Measurements from ENCODE around the gene MIER2.

Gene MIER2

DNA sequence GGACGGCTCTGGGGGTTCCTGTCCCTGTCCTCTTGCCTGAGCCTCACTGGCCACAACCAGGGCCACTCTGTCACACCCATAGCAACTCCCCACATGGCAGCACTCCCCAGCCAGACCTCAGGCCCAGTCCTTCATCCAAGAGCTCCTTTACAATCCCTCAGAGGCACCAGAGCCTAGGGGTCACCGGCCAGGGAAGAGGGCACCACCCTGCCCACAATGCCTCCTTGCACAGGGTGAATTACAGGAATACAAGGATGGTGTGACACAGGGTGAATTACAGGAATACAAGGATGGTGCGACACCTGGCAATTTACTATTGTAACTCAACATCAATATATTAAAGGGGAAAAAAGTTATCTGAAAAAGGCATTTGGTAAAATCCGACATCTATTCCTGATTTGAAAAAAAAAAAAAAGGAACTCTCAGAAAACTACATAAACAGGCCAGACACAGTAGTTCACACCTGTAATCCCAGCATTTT lies 16.5 kb downstream of the MIER2 start:
- no peak for DNase-seq

DNA sequence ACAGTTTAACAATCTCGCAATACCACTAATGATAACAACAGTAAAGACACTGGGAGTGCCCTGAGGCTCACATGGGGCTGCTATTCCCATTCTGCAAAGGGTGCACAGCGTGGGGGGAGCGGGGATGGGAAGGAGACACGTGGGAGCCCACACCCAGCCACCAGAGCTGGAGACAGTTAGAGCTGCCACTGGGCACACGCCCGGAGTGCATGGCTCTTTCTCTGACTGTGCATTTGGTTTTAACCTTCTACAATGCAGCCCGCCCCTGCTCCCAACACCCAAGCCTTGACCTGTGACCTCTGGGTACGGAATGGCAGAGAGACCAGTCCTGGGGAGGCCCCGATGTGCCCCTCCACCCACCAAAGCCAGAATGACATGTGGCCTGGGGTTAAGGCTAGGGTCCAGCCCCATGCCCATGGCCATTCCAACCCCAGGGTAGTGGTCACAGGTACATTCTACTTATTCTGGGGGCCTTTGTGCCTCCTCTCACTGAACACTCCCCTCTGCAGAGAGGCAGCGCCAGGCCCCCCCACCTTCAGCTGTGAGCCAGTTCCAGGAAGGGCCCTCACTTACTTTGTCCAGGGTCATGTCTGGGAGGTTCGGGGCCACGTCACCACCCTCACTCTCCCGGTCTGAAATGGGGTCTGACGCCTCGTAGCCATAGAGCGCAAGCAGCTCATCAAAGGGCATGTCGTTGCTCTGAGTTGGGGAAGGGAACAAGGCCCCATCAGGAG lies 17.1 kb downstream of the MIER2 start:
- DNase-seq, result no peak

DNA sequence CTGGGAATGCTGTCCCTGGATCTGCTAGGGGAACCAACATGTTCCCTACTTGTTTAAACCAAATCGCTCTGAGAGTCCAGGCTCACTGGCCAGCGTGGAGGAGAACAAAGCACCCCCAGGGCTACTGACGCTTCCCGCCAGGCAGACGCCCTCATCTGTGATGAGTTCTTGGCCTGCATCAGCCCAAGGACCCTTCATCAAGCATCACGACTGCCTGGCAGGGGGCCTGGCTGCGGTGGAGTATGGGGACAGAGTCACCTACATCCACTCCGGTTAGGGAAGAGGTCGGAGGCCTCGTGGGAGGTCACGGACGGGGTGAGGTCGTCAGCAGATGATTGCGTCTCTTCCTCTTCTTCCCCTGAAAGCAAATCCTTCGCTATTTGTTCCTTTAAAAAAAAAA lies 17.7 kb downstream of the MIER2 start:
- no peak for DNase-seq

DNA sequence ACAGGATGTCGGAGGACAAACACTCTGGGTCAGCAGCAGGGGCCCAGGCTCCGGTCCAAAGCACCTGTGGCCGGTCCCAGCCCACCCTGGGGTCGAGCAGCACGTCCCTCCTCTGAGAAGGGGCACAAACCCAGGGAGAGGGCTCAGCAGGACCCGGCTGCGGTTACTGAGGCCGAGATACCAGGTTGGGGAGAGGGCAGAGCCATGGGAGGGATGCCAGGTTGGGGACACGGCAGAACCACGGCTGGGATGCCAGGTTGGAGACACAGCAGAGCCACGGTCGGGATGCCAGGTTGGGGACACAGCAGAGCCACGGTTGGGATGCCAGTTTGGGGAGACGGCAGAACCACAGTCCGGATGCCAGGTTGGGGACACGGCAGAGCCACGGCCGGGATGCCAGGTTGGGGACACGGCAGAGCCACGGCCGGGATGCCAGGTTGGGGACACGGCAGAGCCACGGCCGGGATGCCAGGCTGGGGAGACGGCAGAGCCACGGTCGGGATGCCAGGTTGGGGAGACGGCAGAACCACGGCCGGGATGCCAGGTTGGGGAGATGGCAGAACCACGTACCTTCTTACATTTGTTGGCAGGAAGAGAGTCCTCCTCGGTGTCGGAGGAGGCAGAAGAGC lies 18.5 kb downstream of the MIER2 start:
- DNase-seq, result no peak

DNA sequence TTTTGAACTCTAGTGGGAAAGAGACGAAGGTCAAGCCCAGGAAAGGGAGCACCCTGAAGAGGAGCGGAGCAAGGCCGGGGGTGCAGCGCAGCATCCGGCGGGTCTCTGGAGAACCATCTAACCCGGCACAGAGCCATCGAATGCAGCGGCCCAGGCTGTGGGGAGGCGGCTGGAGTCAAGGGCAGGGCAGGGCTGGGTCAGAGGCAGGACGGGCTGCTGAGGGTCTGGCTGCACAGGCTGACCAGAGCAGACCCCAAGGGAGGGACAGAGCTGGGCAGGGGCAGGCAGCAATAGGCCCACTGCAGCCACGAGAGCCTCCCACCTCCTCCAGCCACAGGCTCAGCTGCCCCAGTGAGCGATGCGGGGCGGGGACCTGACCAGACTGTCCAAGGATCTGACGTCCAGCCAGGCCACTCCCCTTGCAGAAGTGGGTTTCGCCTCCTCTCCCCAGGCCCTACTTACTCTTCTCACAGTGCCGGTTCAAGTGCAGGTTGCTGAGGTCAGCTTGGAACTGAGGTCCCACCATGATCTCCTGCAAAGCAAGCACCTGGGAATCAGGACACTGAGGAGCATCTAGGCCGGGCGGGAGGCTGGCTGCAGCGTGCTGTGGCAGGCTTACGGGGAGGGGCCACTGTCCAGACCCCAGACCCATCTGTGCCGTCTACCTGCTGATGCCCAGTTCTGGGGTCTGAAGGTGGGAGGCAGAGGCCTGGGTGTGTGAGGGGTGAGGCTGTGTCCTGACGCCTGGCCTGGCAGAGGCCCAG lies 19.2 kb downstream of the MIER2 start:
- DNase-seq, result no peak

DNA sequence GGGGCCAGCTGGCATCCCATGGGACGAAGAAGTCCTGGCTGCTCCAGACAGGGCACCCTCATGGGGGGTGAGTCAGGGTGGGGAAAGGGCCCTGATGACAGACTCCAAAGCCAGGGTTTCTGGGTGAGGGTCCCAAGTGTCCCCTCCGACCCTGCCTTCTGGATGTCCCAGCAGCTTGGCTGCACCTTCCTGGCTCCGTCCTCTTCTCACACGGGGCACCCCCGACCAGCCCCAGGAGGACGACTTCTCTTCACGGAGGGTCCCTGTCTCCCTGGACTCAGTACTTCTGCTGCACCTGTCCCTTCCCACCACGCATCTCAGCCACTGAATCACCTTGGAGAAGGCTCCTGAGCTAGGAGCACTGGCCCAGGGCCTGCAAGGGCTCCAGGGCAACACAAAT lies 19.9 kb downstream of the MIER2 start:
- no peak for DNase-seq

DNA sequence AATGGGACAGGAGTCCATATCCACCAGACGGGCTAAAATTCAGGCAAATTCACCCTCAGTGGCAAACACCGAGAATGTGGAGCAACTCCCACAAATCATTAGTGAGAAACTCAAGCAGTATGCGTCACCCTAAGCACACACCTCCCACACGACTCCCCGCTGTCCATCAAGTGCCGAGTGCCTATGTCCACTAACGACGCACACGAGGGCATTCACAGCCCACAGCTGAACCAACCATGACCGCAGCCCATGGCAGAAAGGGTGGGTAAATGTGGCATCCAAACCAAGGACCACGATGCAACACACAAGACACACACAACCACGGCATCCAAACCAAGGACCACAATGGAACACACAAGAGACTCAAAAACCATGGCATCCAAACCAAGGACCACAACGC lies 22.0 kb downstream of the MIER2 start:
- DNase-seq, result no peak

DNA sequence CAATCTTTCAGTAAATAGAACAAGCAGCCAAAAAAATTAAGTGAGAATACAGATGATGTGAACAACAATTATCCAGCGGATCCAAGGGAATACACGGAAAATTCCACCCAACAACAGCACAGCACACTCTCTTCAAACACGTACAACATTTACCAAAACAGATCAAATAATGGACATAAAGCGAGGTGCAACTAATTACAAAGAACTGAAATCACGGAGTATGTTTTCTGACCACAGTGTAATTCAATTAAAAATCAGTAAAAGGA lies 26.2 kb downstream of the MIER2 start:
- DNase-seq, result no peak

DNA sequence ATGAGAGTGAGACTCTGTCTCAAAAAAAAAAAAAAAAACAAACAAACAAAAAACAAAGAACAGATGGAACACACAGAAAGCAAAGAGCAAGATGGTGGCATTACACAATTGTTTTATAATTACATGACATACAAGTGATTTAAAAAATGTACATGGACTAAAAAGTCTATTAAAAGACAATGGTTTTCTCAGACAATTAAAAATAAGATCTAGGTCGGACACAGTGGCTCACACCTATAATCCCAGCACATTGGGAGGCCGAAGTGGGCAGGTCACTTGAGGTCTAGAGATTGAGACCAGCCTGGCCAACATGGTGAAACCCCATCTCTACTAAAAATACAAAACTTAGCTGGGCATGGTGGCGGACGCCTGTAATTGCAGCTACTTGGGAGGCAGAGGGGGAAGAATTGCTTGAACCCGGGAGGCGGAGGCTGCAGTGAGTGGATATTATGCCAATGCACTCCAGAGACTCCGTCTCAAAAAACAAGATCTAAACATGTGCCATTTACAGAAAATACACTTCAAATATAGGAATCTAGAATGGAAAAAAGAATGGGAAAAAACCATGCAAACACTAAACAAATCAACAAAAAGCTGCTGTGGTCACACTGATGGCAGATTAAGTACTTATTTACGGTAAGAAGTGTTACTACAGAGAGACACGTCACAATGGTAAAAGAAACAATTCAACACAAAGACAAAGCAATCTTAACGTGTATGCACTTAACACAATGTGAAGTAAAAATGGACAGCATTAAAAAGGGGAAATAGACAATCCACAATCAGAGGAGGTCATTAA lies 26.7 kb downstream of the MIER2 start:
- no peak for DNase-seq

DNA sequence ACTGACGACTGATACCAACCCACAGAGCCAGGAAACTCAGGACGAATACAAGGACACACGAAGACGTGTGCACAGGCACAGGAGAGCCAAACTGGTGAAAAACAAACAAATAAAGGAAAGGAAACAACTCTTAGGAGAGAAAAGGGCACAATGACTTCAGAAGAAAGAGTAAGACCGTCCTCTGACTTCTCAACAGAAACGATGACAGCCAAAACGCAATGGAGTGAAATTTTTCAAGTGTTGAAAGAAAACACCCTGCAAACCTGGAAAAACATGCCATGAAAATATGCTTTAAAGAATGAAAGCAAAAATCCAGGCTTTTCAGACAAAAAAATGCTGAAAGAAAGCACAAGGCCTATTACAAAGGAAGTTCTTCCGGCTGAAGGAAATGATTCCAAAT lies 28.8 kb downstream of the MIER2 start:
- no peak for DNase-seq

DNA sequence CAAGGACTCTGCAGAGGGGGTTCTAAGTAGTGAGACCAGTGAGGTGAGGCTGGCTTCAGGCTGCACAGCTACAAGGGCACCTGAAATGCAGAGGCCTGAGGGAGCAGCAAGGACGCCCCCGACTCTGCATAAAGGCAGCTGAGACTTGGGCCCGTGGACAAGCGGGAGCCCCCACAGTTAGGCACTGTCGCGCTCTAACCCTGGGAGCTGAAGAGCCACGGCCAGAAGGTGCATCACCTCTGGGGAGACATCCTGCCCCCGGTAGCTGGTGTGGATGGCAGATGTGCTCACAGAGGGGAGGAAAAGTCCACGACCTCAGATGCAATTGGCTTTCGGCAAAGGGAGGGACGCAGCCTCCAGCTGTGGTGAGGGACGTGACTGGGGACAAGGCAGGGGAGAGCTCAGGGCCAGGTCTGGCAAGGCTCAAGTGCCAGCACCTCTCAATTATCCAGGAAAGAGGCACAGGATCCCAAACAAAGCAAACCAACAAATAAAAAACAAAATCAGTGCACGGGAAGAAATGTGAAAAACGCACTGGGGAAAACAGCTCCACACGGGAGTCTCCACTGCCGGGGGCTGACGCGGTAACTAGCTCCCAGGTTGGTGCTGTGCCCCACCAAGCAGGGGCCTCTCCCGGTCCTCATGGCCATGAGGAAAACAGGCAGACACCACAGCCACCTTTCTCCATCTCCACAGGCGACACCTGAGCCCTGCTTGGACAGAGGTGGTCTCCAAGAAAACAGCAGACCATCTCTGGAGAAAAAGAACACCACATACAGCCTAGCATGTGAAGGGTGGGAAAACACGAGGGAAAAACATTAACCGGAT lies 30.4 kb downstream of the MIER2 start:
- DNase-seq, result no peak

DNA sequence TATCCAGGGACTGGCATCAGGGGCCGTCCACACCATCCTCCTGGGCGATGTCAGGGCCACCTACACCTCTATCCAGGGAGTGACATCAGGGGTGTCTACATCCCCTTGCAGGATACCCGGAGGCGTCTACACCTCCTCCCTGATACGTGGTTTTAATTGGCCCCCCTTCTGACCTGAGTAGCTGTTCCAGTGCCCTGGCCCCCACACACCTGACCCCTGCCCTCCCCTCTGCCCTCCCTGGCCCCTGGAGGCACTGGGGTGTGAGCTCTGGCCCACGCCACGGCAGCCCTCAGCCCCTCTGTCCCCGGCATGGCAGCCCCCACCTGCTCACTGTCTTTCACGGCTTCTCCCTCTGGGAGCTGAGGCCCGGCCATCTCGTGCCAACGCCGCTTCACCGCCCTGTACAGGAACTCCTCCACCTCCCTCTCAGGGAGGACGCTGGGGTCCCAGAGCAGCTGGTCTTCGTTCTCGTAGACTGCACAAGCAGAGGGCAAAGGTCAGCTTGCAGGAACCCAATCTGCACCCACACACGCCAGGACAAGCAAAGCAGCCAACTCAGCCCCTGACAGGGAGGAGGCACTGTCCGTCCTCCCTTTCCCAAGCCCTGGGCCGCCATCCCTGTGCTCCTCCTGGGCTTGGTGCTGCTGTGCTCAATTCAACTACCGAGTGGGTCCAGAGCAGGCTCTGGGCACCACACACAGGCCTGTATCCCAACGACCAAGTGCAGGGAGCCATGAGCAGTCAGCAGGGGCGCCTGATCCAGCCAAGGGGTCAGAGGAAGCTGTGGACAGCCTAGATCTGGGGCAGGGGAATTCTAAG lies 31.2 kb downstream of the MIER2 start:
- no peak for DNase-seq

DNA sequence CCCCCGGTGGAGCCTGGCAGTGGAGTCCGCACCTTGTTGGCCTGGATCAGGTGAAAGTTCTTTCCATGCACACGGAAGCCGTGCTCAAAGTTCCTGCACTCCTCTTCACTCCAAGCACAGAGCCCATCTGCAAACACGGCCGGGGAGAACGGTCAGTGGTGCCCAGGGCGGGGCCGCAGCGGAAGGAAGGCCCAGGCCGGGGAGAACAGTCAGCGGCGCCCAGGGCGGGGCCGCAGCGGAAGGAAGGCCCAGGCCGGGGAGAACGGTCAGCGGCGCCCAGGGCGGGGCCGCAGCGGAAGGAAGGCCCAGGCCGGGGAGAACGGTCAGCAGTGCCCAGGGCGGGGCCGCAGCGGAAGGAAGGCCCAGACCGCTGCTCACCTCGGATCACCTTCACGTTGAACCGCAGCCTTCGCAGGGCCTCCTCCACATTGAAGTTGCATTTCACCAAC lies 32.8 kb downstream of the MIER2 start:
- no peak for DNase-seq

DNA sequence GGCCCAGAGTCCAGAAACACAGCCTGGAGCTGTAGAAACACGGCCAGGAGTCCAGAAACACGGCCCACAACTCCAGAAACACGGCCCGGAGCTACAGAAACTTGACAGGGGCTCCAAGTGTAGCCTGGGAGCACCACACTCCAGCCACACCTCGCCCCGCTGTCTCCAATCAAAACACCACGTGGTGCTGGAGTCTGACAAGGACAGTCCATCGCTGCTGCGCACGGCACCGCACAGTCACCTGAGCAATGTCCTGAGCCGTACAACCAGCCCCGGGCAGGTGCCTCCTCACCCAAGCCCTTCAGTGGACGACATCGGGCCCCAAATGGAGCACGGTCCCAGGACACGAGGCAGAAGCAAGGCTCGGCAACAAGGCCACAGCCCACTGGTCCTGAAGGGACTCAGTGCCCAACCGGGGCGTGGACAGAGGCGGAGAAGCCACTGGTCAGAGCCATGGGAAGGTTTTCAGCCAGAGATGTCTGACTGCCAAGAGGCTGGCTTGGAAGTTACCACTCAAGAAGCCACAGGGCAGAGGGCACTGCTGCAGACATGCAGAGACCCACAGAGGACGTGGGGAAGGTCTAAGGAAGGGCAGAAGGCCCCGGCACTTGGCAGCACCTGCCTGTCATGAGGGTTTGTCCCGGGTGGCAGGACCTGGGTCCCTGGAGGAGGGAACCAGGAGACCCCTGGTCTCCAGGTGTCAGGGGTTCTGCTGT lies 33.7 kb downstream of the MIER2 start:
- DNase-seq, result no peak

DNA sequence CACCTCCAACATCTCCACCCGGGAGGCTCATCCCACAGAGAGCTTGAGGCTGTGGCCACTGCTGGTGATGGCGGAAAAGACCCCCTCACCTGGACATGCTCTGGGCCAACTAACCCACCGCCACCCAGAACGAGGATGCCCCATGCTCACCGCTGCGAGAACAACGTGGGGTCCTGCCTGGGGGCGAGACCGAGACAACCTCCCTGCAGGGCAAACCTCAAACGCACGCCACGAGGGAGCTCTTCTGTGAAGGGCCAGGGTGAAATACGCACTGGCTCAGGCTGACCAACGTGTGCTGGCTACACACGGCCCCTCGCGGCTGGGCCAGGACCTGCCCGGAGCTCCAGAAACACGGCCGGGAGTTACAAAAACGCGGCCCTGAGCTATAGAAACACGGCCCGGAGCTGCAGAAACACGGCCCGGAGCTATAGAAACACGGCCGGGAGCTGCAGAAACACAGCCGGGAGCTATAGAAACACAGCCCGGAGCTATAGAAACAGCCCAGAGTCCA lies 34.4 kb downstream of the MIER2 start:
- DNase-seq, result no peak

DNA sequence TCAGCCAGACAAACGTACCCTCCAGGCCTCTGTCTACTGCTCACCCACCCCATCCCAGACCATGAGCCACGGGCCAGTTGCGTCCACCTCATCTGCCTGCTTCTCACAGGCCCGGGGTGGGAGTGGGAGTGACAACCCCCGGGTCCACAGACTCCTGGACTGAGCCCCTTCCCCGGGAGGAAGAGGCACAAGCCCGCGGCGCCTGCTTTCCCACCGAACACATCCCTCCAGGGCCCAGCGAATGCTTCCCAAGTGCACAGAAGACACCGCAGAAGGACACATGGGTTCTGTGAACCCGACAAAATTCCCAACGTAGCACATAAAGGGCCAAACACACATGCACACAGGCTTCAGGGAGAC lies 35.4 kb downstream of the MIER2 start:
- no peak for DNase-seq

DNA sequence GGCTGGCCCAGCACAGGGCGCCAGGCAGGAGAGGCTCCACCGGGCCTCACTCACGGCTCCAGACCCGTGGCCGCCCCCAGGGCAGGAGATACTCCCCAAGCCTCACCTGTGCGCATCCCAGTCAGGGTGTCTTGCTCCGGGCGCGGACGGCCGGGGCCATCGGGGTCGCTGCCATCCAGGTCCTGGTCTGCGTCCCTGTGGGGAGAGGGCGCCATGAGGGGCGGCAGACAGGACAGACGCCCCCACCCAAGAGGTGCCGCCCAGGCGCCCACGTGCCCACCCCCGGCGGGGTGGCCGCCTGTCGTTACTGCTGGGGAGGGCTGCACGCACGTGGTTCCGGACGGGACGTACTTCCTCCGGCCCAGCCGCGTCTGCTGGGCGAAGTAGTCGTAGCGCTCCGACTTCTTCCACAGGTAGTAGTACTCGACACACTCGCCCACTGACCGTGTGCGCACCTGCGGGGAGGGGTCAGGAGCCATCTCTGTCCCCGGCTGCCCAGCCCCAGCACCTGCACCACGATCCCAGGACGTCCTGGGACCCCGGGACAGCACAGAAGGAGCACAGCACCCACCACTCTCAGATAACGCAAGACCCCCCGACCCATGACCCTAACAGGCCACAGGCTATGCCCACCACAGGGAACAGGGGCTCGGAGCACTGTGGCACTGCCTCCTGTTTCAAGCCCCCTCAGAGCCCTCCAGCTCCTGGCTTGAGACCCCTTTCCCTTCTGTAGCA lies 36.0 kb downstream of the MIER2 start:
- no peak for DNase-seq

DNA sequence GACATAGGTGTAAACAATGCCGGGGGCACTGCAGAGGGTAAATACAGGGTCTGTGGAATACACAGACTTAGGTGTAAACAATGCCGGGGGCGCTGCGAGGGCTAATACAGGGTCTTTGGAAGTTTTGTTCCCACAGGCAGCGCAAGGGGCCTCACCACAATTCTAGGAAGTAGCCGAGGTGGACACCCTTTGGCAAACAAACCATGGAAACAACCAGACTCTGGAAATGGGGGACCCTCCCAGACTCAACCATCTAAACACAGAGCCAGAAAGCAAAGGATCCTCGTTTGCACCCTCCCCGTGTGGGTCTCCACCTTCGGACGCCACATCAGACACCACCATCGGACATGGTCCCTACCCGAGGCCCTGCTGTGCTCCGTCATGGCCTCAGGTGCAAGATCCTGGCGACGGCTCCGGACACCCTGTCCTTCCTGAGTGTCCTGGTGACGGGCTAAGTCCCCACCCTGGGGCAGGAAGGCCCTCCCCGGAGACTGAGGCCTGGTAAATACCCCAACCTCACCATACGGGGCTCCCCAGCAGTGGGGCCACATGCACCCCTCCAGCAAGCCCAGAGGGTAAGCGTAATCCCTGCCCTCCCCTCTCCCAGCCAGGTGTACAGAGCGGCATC lies 36.7 kb downstream of the MIER2 start:
- DNase-seq, result no peak

DNA sequence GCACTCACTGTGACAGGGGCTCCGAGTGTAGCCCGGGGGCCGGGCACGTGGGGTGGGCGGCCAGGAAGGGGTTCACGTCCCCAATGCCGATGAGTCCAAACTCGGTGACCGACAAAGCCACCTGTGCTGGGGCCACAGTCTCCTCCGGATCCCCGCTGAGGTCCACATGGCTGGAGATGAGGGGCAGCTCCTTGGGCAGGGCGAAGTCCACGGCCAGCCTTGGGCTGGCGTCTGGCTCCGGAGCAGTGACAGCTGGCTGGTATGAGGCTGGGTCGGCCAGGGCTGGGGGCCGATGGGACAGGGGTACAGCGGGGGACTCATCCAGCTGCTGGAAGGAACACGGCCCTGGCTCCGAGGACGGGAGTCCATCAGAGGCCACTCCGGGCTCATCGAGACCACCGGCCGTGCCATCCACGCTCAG lies 37.5 kb downstream of the MIER2 start:
- DNase-seq, result no peak

All from cerebellar nuclear complex (tissue), 1 donor.